HepG2 (cell line): ENCODE results near the gene RAB40C. TPM values are rescaled to one million over a fixed set of nuclear protein-coding genes. Genes with fewer than 3 reads are reported as not detected.

ENCODE experiments used
- AHDC1 ChIP-seq: sonication (generic); formaldehyde crosslinking; IDR thresholded peaks from 2 replicates; pipeline ENCODE4 v1.5.1; 2020; ENCODE audit warnings: mild to moderate bottlenecking, missing genetic modification reagents, borderline replicate concordance
- GABPA ChIP-seq, 2 experiments: IDR thresholded peaks; 2 replicates each; pipeline ENCODE4 v1.6.1; 2011 to 2016; ENCODE audit warnings: low read depth in 2 of 2, low read length in 1 of 2, missing biosample characterization in 1 of 2, missing genetic modification characterization in 1 of 2
- POLR2AphosphoS5 ChIP-seq: IDR thresholded peaks from 2 replicates; pipeline ENCODE4 v1.6.1; 2012; ENCODE audit warnings: low read depth, low read length
- PPARG ChIP-seq: conservative IDR thresholded peaks from 2 replicates; pipeline ENCODE4 v1.6.1; 2016; ENCODE audit warnings: missing biosample characterization, missing genetic modification reagents
- SOX5 ChIP-seq: IDR thresholded peaks from 2 replicates; pipeline ENCODE4 v1.6.1; 2016; ENCODE audit warnings: borderline replicate concordance
- TBX3 ChIP-seq: fragments of 450-650 bp; IDR thresholded peaks from 2 replicates; pipeline ENCODE4 v1.6.1; 2017; ENCODE audit warnings: antibody characterized with exemption, mild to moderate bottlenecking, inconsistent platforms, borderline replicate concordance
- TCF7 ChIP-seq: sonication (generic); IDR thresholded peaks from 2 replicates; pipeline ENCODE4 v1.6.1; 2016; ENCODE audit warnings: antibody characterized with exemption, low read depth
- ZMYM4 ChIP-seq: sonication (generic); formaldehyde crosslinking; IDR thresholded peaks from 2 replicates; pipeline ENCODE4 v1.8.1; 2023; ENCODE audit warnings: mild to moderate bottlenecking, missing genetic modification reagents
- ZNF547 ChIP-seq: sonication (generic); formaldehyde crosslinking; IDR thresholded peaks from 2 replicates; pipeline ENCODE4 v1.5.1; 2020; ENCODE audit warnings: mild to moderate bottlenecking, missing genetic modification reagents
- ZNF549 ChIP-seq: sonication (generic); formaldehyde crosslinking; IDR thresholded peaks from 2 replicates; pipeline ENCODE4 v1.5.0; 2020; ENCODE audit warnings: missing genetic modification reagents
- polyA plus RNA-seq, 8 experiments: library from polyadenylated mRNA; depleted of rRNA in 3 of 8; stranded (reverse) in 7 of 8; unstranded in 1 of 8; fragments of >200 nt; fragmentation: Illumina TruSeq in 4 of 8; extraction: Trizol in 4 of 8; gene quantifications; 2 replicates each; pipeline versions ENCODE4 v1.2.1 to v1.2.3, GENCODE V29; 2011 to 2016; ENCODE audit warnings: low read depth in 4 of 8, missing spikeins in 1 of 8, mixed read lengths in 1 of 8; ENCODE audit not compliant: insufficient read depth in 1 of 8
- total RNA-seq, 5 experiments: library from RNA; depleted of rRNA; stranded (reverse); fragments of >200 nt; fragmentation: Illumina TruSeq; extraction: Trizol; gene quantifications; 2 replicates each; pipeline ENCODE4 v1.2.3, GENCODE V29; 2016; ENCODE audit warnings: low read depth in 1 of 5
- TF ChIP-seq, protein P1 (sequence below): sonication (generic); formaldehyde crosslinking; IDR thresholded peaks from 2 replicates; pipeline ENCODE4 v1.5.0; 2020; ENCODE audit warnings: mild to moderate bottlenecking, missing genetic modification reagents, borderline replicate concordance
- TF ChIP-seq, protein P2 (sequence below), 2 experiments: IDR thresholded peaks; 2 replicates each; pipeline ENCODE4 v1.6.1; 2011 to 2012; ENCODE audit warnings: low read length in 2 of 2, borderline replicate concordance in 1 of 2, low read depth in 1 of 2, mild to moderate bottlenecking in 1 of 2, moderate library complexity in 1 of 2

RAB40C gene
- total and polyA plus RNA-seq, 2 of the 13 experiments (the other 11 are each of a cell fraction or from before 2014, with no cell fraction given), result 7.7 to 11.5 TPM

GRCh38 chr16:558298-559020 is 31.4 kb upstream of the RAB40C start (continued):
- TF ChIP-seq, protein P1, sequence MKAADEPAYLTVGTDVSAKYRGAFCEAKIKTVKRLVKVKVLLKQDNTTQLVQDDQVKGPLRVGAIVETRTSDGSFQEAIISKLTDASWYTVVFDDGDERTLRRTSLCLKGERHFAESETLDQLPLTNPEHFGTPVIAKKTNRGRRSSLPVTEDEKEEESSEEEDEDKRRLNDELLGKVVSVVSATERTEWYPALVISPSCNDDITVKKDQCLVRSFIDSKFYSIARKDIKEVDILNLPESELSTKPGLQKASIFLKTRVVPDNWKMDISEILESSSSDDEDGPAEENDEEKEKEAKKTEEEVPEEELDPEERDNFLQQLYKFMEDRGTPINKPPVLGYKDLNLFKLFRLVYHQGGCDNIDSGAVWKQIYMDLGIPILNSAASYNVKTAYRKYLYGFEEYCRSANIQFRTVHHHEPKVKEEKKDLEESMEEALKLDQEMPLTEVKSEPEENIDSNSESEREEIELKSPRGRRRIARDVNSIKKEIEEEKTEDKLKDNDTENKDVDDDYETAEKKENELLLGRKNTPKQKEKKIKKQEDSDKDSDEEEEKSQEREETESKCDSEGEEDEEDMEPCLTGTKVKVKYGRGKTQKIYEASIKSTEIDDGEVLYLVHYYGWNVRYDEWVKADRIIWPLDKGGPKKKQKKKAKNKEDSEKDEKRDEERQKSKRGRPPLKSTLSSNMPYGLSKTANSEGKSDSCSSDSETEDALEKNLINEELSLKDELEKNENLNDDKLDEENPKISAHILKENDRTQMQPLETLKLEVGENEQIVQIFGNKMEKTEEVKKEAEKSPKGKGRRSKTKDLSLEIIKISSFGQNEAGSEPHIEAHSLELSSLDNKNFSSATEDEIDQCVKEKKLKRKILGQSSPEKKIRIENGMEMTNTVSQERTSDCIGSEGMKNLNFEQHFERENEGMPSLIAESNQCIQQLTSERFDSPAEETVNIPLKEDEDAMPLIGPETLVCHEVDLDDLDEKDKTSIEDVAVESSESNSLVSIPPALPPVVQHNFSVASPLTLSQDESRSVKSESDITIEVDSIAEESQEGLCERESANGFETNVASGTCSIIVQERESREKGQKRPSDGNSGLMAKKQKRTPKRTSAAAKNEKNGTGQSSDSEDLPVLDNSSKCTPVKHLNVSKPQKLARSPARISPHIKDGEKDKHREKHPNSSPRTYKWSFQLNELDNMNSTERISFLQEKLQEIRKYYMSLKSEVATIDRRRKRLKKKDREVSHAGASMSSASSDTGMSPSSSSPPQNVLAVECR (CRISPR knock-in tag), result peak; percentile 95
- no peak for TF ChIP-seq GABPA (IDR thresholded peaks at IDR 0.05; ENCODE audit: low read depth, low read length)
- peak; percentile 43 for TF ChIP-seq GABPA (CRISPR knock-in tag; IDR thresholded peaks at IDR 0.05; ENCODE audit: low read depth)
- TF ChIP-seq TCF7, result peak; percentile 73; the same call in 1 of the 2 replicates
- TF ChIP-seq ZNF549 (CRISPR knock-in tag), result no peak
- 0 out of 2 replicates have a peak, but pooled peaks have one; percentile 28 for TF ChIP-seq POLR2AphosphoS5
- TF ChIP-seq ZMYM4 (CRISPR knock-in tag), result peak; percentile 34; the same call in 1 of the 2 replicates
- 0 out of 2 replicates have a peak, but pooled peaks have one; percentile 42 for TF ChIP-seq PPARG (CRISPR knock-in tag)
- peak; percentile 84; the same call in 1 of the 2 replicates for TF ChIP-seq AHDC1 (CRISPR knock-in tag)
- TF ChIP-seq, protein P2, sequence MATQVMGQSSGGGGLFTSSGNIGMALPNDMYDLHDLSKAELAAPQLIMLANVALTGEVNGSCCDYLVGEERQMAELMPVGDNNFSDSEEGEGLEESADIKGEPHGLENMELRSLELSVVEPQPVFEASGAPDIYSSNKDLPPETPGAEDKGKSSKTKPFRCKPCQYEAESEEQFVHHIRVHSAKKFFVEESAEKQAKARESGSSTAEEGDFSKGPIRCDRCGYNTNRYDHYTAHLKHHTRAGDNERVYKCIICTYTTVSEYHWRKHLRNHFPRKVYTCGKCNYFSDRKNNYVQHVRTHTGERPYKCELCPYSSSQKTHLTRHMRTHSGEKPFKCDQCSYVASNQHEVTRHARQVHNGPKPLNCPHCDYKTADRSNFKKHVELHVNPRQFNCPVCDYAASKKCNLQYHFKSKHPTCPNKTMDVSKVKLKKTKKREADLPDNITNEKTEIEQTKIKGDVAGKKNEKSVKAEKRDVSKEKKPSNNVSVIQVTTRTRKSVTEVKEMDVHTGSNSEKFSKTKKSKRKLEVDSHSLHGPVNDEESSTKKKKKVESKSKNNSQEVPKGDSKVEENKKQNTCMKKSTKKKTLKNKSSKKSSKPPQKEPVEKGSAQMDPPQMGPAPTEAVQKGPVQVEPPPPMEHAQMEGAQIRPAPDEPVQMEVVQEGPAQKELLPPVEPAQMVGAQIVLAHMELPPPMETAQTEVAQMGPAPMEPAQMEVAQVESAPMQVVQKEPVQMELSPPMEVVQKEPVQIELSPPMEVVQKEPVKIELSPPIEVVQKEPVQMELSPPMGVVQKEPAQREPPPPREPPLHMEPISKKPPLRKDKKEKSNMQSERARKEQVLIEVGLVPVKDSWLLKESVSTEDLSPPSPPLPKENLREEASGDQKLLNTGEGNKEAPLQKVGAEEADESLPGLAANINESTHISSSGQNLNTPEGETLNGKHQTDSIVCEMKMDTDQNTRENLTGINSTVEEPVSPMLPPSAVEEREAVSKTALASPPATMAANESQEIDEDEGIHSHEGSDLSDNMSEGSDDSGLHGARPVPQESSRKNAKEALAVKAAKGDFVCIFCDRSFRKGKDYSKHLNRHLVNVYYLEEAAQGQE (IDR thresholded peaks at IDR 0.05; ENCODE audit: borderline replicate concordance in 1 of 2, low read depth in 1 of 2, low read length in 2 of 2), result no peak
- peak; percentile 83 for TF ChIP-seq SOX5 (CRISPR knock-in tag)
- peak; percentile 89 for TF ChIP-seq TBX3
- TF ChIP-seq ZNF547, result peak; percentile 48; the same call in 1 of the 2 replicates
